HEK293 (cell line): ENCODE data around the gene RORB.

Experiments used
- CTCF ChIA-PET: fragments of 350-600 bp; formaldehyde crosslinking; extraction: SDS; loops from one replicate; lab custom pipeline; 2021; ENCODE audit warnings: antibody characterized with exemption; lab: Yijun Ruan, JAX
- POLR2A ChIA-PET: fragments of 300-600 bp; formaldehyde crosslinking; extraction: SDS; loops from one replicate; lab custom pipeline; 2020; ENCODE audit warnings: antibody characterized with exemption, inconsistent platforms; lab: Yijun Ruan, JAX
- H3K27ac ChIP-seq: fragments of 200-500 bp; sonication (Bioruptor generic); 2 replicates; pipeline ENCODE4 v1.5.1; 2014; ENCODE audit warnings: low read depth, low read length, control low read depth, inconsistent platforms; ENCODE audit errors: extremely low read depth
- H3K36me3 ChIP-seq, 2 experiments: fragments of 200-500 bp in 1 of 2; sonication (Bioruptor generic) in 1 of 2; 1 replicate in 1 of 2; 2 replicates in 1 of 2; pipeline ENCODE4 v1.5.1; 2014 to 2017; ENCODE audit warnings: inconsistent platforms in 2 of 2, low read length in 2 of 2; ENCODE audit not compliant: control insufficient read depth in 2 of 2, insufficient read depth in 1 of 2
- H3K4me1 ChIP-seq: fragments of 200-500 bp; sonication (Bioruptor generic); 2 replicates; pipeline ENCODE4 v1.5.1; 2014; ENCODE audit warnings: mild to moderate bottlenecking, low read length, inconsistent platforms; ENCODE audit not compliant: control insufficient read depth, insufficient read depth
- H3K4me3 ChIP-seq: 2 replicates; pipeline ENCODE4 v1.5.1; 2011; ENCODE audit warnings: low read depth, mild to moderate bottlenecking, control low read depth, low read length, moderate library complexity
- H3K9me3 ChIP-seq: fragments of 200-500 bp; sonication (Bioruptor generic); 2 replicates; pipeline ENCODE4 v1.5.1; 2014; ENCODE audit warnings: low read depth, low read length, inconsistent platforms; ENCODE audit not compliant: control insufficient read depth, insufficient read depth
- ATF2 ChIP-seq: fragments of 450-650 bp; formaldehyde crosslinking; IDR thresholded peaks from 2 replicates; pipeline ENCODE4 v1.5.1; 2016; ENCODE audit warnings: missing biosample characterization, missing genetic modification characterization, low read depth
- EGR2 ChIP-seq: fragments of 450-650 bp; formaldehyde crosslinking; IDR thresholded peaks from 2 replicates; pipeline ENCODE4 v1.5.1; 2016; ENCODE audit warnings: low read depth, missing biosample characterization, missing genetic modification characterization
- GLI2 ChIP-seq: fragments of 450-650 bp; formaldehyde crosslinking; IDR thresholded peaks from 2 replicates; pipeline ENCODE4; 2017; ENCODE audit warnings: missing biosample characterization, missing genetic modification characterization, low read depth, borderline replicate concordance
- KLF9 ChIP-seq: fragments of 450-650 bp; formaldehyde crosslinking; IDR thresholded peaks from 2 replicates; pipeline ENCODE4 v1.5.1; 2016; ENCODE audit warnings: missing biosample characterization, missing genetic modification characterization, low read depth
- TSHZ1 ChIP-seq: fragments of 450-650 bp; formaldehyde crosslinking; IDR thresholded peaks from 2 replicates; pipeline ENCODE4 v1.5.1; 2016; ENCODE audit warnings: missing biosample characterization, missing genetic modification characterization, borderline replicate concordance
- ZBTB7A ChIP-seq: fragments of 450-650 bp; formaldehyde crosslinking; IDR thresholded peaks from 2 replicates; pipeline ENCODE4 v1.5.1; 2016; ENCODE audit warnings: low read depth, missing biosample characterization, missing genetic modification characterization
- ZNF148 ChIP-seq: fragments of 450-650 bp; formaldehyde crosslinking; IDR thresholded peaks from 2 replicates; pipeline ENCODE4 v1.5.0; 2017; ENCODE audit warnings: missing biosample characterization, missing genetic modification characterization, borderline replicate concordance
- ZNF16 ChIP-seq: fragments of 450-650 bp; formaldehyde crosslinking; IDR thresholded peaks from 2 replicates; pipeline ENCODE4 v1.5.1; 2016; ENCODE audit warnings: low read depth, missing biosample characterization, missing genetic modification characterization
- ZNF18 ChIP-seq: fragments of 450-650 bp; formaldehyde crosslinking; IDR thresholded peaks from 2 replicates; pipeline ENCODE4 v1.5.1; 2016; ENCODE audit warnings: missing biosample characterization, missing genetic modification characterization
- ZNF214 ChIP-seq: fragments of 450-650 bp; formaldehyde crosslinking; IDR thresholded peaks from 2 replicates; pipeline ENCODE4 v1.5.1; 2017; ENCODE audit warnings: missing biosample characterization, mild to moderate bottlenecking, missing genetic modification characterization, borderline replicate concordance
- ZNF280C ChIP-seq: fragments of 450-650 bp; formaldehyde crosslinking; IDR thresholded peaks from 2 replicates; pipeline ENCODE4 v1.5.1; 2016; ENCODE audit warnings: missing biosample characterization, missing genetic modification characterization
- ZNF449 ChIP-seq: fragments of 450-650 bp; formaldehyde crosslinking; IDR thresholded peaks from 2 replicates; pipeline ENCODE4 v1.5.1; 2017; ENCODE audit warnings: missing biosample characterization, mild to moderate bottlenecking, missing genetic modification characterization, moderate library complexity
- ZNF549 ChIP-seq: fragments of 450-650 bp; IDR thresholded peaks from 2 replicates; pipeline ENCODE4 v1.5.1; 2018; ENCODE audit warnings: missing biosample characterization, missing genetic modification characterization, mild to moderate bottlenecking, inconsistent platforms, moderate library complexity
- ZNF654 ChIP-seq: fragments of 450-650 bp; formaldehyde crosslinking; IDR thresholded peaks from 2 replicates; pipeline ENCODE4 v1.5.1; 2016; ENCODE audit warnings: low read depth, missing biosample characterization, missing genetic modification characterization
- ZNF660 ChIP-seq: fragments of 450-650 bp; IDR thresholded peaks from 2 replicates; pipeline ENCODE4 v1.5.1; 2018; ENCODE audit warnings: missing biosample characterization, mild to moderate bottlenecking, missing genetic modification characterization
- ZNF768 ChIP-seq: fragments of 450-650 bp; formaldehyde crosslinking; IDR thresholded peaks from 2 replicates; pipeline ENCODE4 v1.5.1; 2018; ENCODE audit warnings: missing biosample characterization, mild to moderate bottlenecking, missing genetic modification characterization
- ZNF791 ChIP-seq: fragments of 450-650 bp; formaldehyde crosslinking; IDR thresholded peaks from 2 replicates; pipeline ENCODE4 v1.5.1; 2016; ENCODE audit warnings: missing biosample characterization, missing genetic modification characterization
- ZSCAN16 ChIP-seq: fragments of 450-650 bp; formaldehyde crosslinking; IDR thresholded peaks from 2 replicates; pipeline ENCODE4 v1.5.1; 2016; ENCODE audit warnings: missing biosample characterization, missing genetic modification characterization

The RORB gene

GRCh38 chr9:74610523-74611061, 113.5 kb downstream of the RORB start:
- no peaks in the 10 kb centered on the region for H3K4me1 ChIP-seq
- H3K27ac ChIP-seq: no peak overlapping the region
- ChIA-PET CTCF (interaction anchor here (0.6 to 0.7 kb wide), 2 partner anchors 41 to 85 kb away, joined by 3 to 4 read pairs; no protein-coding TSS in a partner anchor), POLR2A (no interaction called here)
- H3K4me3 ChIP-seq: no peak overlapping the region
- TF ChIP-seq EGR2 (no peak), ZNF16 (no peak), ATF2 (tag by site-specific recombination) (no peak), ZNF549 (tag by site-specific recombination) (no peak), ZNF280C (tag by site-specific recombination) (no peak), ZNF148 (no peak), ZNF18 (tag by site-specific recombination) (no peak), ZNF768 (tag by site-specific recombination) (no peak), ZNF654 (no peak)
- H3K36me3 ChIP-seq: no peaks in the 10 kb centered on the region
- H3K9me3 ChIP-seq: no peaks in the 10 kb centered on the region

GRCh38 chr9:74630228-74630627, 133.1 kb downstream of the RORB start:
- no peak overlapping the region for H3K27ac ChIP-seq
- H3K9me3 ChIP-seq: no peaks in the 10 kb centered on the region
- H3K4me3 ChIP-seq: no peak overlapping the region
- TF ChIP-seq ZSCAN16 (no peak), ZNF791 (no peak)
- no peaks in the 10 kb centered on the region for H3K4me1 ChIP-seq
- ChIA-PET POLR2A (no interaction called here), CTCF (interaction anchor here (0.6 kb wide), 1 partner anchor 1405 kb away, joined by 3 read pairs; no protein-coding TSS in a partner anchor)
- H3K36me3 ChIP-seq: no peaks in the 10 kb centered on the region

GRCh38 chr9:74639112-74639511, 142.0 kb downstream of the RORB start:
- ChIA-PET POLR2A (no interaction called here), CTCF (no interaction called here)
- Histone ChIP-seq H3K36me3 (no peaks in the 10 kb centered on the region), H3K9me3 (no peaks in the 10 kb centered on the region), H3K27ac (no peak overlapping the region), H3K4me1 (no peaks in the 10 kb centered on the region), H3K4me3 (no peak overlapping the region)
- TF ChIP-seq ZBTB7A (tag by site-specific recombination): no peak
- TF ChIP-seq ZNF214 (tag by site-specific recombination): no peak
- TF ChIP-seq TSHZ1 (tag by site-specific recombination): no peak
- no peak for TF ChIP-seq ZNF449
- TF ChIP-seq ZNF660 (tag by site-specific recombination): no peak
- TF ChIP-seq GLI2 (tag by site-specific recombination): no peak
- TF ChIP-seq ZNF16: no peak
- no peak for TF ChIP-seq KLF9
